ENCODE measurements around the gene VWA8. TPM values are rescaled to one million over a fixed set of nuclear protein-coding genes. Genes with fewer than 3 reads are reported as not detected.

Gene VWA8
- total RNA-seq, 1 donor from 2014 or later, result 12.8 TPM

- DNase-seq (ENCODE audit: low read depth), result no peak
Observed at GRCh38 chr13:41693434-41693833, 267.5 kb downstream of the VWA8 start.

GRCh38 chr13:41691274-41691673, 269.6 kb downstream of the VWA8 start:
- no peak for DNase-seq (ENCODE audit: low read depth)

GRCh38 chr13:41682766-41683165, 278.1 kb downstream of the VWA8 start:
- no peak for DNase-seq (ENCODE audit: low read depth)

- DNase-seq (ENCODE audit: low read depth), result no peak
Observed at GRCh38 chr13:41682001-41682400, 278.9 kb downstream of the VWA8 start.

- no peak for DNase-seq (ENCODE audit: low read depth)
Observed at GRCh38 chr13:41681587-41681986, 279.3 kb downstream of the VWA8 start.

- DNase-seq (ENCODE audit: low read depth), result no peak
Observed at GRCh38 chr13:41680900-41681299, 280.0 kb downstream of the VWA8 start.

- no peak for DNase-seq (ENCODE audit: low read depth)
Observed at GRCh38 chr13:41678848-41679247, 282.1 kb downstream of the VWA8 start.

GRCh38 chr13:41678249-41678648, 282.7 kb downstream of the VWA8 start:
- no peak for DNase-seq (ENCODE audit: low read depth)

GRCh38 chr13:41675306-41675705, 285.6 kb downstream of the VWA8 start:
- peak; percentile 15 for DNase-seq (ENCODE audit: low read depth)

- no peak for DNase-seq (ENCODE audit: low read depth)
Observed at GRCh38 chr13:41674246-41674645, 286.7 kb downstream of the VWA8 start.

GRCh38 chr13:41673640-41674039, 287.3 kb downstream of the VWA8 start:
- DNase-seq (ENCODE audit: low read depth), result no peak

GRCh38 chr13:41670873-41671443, 290.0 kb downstream of the VWA8 start:
- DNase-seq (ENCODE audit: low read depth), result no peak

- peak; percentile 91 for DNase-seq (ENCODE audit: low read depth)
Observed at GRCh38 chr13:41668130-41668757, 292.7 kb downstream of the VWA8 start.

GRCh38 chr13:41666644-41667043, 294.3 kb downstream of the VWA8 start:
- no peak for DNase-seq (ENCODE audit: low read depth)

- DNase-seq (ENCODE audit: low read depth), result no peak
Observed at GRCh38 chr13:41660411-41660810, 300.5 kb downstream of the VWA8 start.

- peak; percentile 21 for DNase-seq (ENCODE audit: low read depth)
Observed at GRCh38 chr13:41658057-41658661, 302.8 kb downstream of the VWA8 start.

GRCh38 chr13:41655997-41656396, 304.9 kb downstream of the VWA8 start:
- DNase-seq (ENCODE audit: low read depth), result no peak

GRCh38 chr13:41654796-41655195, 306.1 kb downstream of the VWA8 start:
- DNase-seq (ENCODE audit: low read depth), result no peak

- DNase-seq (ENCODE audit: low read depth), result peak; percentile 61
Observed at GRCh38 chr13:41652735-41653361, 308.1 kb downstream of the VWA8 start.

- DNase-seq (ENCODE audit: low read depth), result no peak
Observed at GRCh38 chr13:41651413-41652058, 309.4 kb downstream of the VWA8 start.

GRCh38 chr13:41650706-41651105, 310.2 kb downstream of the VWA8 start:
- no peak for DNase-seq (ENCODE audit: low read depth)

GRCh38 chr13:41649659-41650058, 311.2 kb downstream of the VWA8 start:
- DNase-seq (ENCODE audit: low read depth), result no peak

All from myocyte (in vitro differentiated cells).